ENCODE results near the gene ZFP91.

DNA sequence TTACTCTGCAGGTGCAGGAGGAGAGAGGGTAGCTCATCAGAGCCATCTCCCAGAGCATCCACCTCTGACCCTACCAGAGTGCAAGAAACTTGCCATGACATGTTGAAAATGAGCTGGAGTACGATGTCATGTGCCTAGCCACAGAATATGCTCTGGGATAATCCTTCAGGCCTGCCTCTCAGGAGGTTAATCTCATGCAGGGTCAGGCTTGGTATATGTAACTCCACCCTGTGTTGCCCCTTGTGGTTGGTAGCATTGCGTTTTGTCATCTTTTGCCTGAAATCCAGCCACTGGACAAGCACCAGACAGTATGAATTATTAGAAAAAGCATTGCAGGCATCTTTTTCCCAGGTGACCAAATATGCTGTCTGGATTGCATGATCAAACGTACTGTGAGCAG, 79.8 kb downstream of the ZFP91 start:
- no peak for TF ChIP-seq GATA2 (IDR thresholded peaks at IDR 0.05; ENCODE audit: low read depth, low read length)
- TF ChIP-seq GATA3 (IDR thresholded peaks at IDR 0.05; ENCODE audit: low read depth, low read length): no peak
